HepG2 (cell line): ENCODE data around the gene HSF4. TPM values are rescaled to one million over a fixed set of nuclear protein-coding genes. Genes with fewer than 3 reads are reported as not detected.
A peak's percentile ranks its signal among the peaks of the same experiment; 100 is the strongest.

ENCODE experiments used
- ATF1 ChIP-seq: IDR thresholded peaks from 2 replicates; pipeline ENCODE4 v1.6.1; 2016; ENCODE audit warnings: mild to moderate bottlenecking, control low read depth
- ATF6 ChIP-seq: sonication (generic); formaldehyde crosslinking; conservative IDR thresholded peaks from 2 replicates; pipeline ENCODE4 v1.4.0; 2020; ENCODE audit warnings: missing genetic modification reagents
- CHCHD3 ChIP-seq: sonication (generic); formaldehyde crosslinking; IDR thresholded peaks from 2 replicates; pipeline ENCODE4 v1.8.0; 2022; ENCODE audit warnings: mild to moderate bottlenecking, missing genetic modification reagents, moderate library complexity
- ELF1 ChIP-seq: sonication (generic); formaldehyde crosslinking; IDR thresholded peaks from 2 replicates; pipeline ENCODE4 v1.4.0; 2020; ENCODE audit warnings: missing genetic modification reagents
- FOXO1 ChIP-seq: sonication (generic); formaldehyde crosslinking; IDR thresholded peaks from 2 replicates; pipeline ENCODE4 v1.4.0; 2020; ENCODE audit warnings: missing genetic modification reagents
- GFI1 ChIP-seq: sonication (generic); formaldehyde crosslinking; IDR thresholded peaks from 2 replicates; pipeline ENCODE4 v1.5.0; 2020; ENCODE audit warnings: missing genetic modification reagents, mild to moderate bottlenecking, borderline replicate concordance
- KDM4B ChIP-seq: sonication (generic); formaldehyde crosslinking; IDR thresholded peaks from 2 replicates; pipeline ENCODE4 v1.4.0; 2020; ENCODE audit warnings: missing genetic modification reagents
- MAFG ChIP-seq: sonication (generic); formaldehyde crosslinking; IDR thresholded peaks from 2 replicates; pipeline ENCODE4 v1.5.1; 2020; ENCODE audit warnings: mild to moderate bottlenecking, missing genetic modification reagents
- NFKBIZ ChIP-seq: IDR thresholded peaks from 2 replicates; pipeline ENCODE4 v1.6.1; 2018; ENCODE audit warnings: missing genetic modification reagents, missing compliant biosample characterization
- NR1H2 ChIP-seq: sonication (generic); formaldehyde crosslinking; IDR thresholded peaks from 2 replicates; pipeline ENCODE4 v1.8.1; 2022; ENCODE audit warnings: low read depth, missing genetic modification reagents, borderline replicate concordance
- ONECUT2 ChIP-seq: sonication (generic); formaldehyde crosslinking; IDR thresholded peaks from 2 replicates; pipeline ENCODE4 v1.4.0; 2020; ENCODE audit warnings: missing genetic modification reagents
- POLR2AphosphoS2 ChIP-seq: IDR thresholded peaks from 2 replicates; pipeline ENCODE4 v1.6.1; 2011; ENCODE audit warnings: low read depth, low read length, improper control_type of control experiment
- POLR2AphosphoS5 ChIP-seq: IDR thresholded peaks from 2 replicates; pipeline ENCODE4 v1.6.1; 2012; ENCODE audit warnings: low read depth, low read length
- RBAK ChIP-seq: sonication (generic); formaldehyde crosslinking; IDR thresholded peaks from 2 replicates; pipeline ENCODE4 v1.5.1; 2020; ENCODE audit warnings: mild to moderate bottlenecking, missing genetic modification reagents
- RORA ChIP-seq: sonication (generic); formaldehyde crosslinking; IDR thresholded peaks from 2 replicates; pipeline ENCODE4 v1.5.0; 2020; ENCODE audit warnings: mild to moderate bottlenecking, missing genetic modification reagents, moderate library complexity
- SIX4 ChIP-seq: sonication (generic); formaldehyde crosslinking; IDR thresholded peaks from 2 replicates; pipeline ENCODE4 v1.4.0; 2020; ENCODE audit warnings: missing genetic modification reagents
- SSRP1 ChIP-seq: IDR thresholded peaks from 2 replicates; pipeline ENCODE4 v1.6.1; 2016; ENCODE audit warnings: control low read depth
- TBX3 ChIP-seq: fragments of 450-650 bp; IDR thresholded peaks from 2 replicates; pipeline ENCODE4 v1.6.1; 2017; ENCODE audit warnings: antibody characterized with exemption, mild to moderate bottlenecking, inconsistent platforms, borderline replicate concordance
- TP53 ChIP-seq: sonication (generic); formaldehyde crosslinking; conservative IDR thresholded peaks from 2 replicates; pipeline ENCODE4 v1.4.0; 2020; ENCODE audit warnings: missing genetic modification reagents
- ZNF256 ChIP-seq: sonication (generic); formaldehyde crosslinking; conservative IDR thresholded peaks from 2 replicates; pipeline ENCODE4 v1.4.0; 2020; ENCODE audit warnings: missing genetic modification reagents
- ZNF432 ChIP-seq: sonication (generic); formaldehyde crosslinking; IDR thresholded peaks from 2 replicates; pipeline ENCODE4 v1.5.0; 2020; ENCODE audit warnings: missing genetic modification reagents, mild to moderate bottlenecking, borderline replicate concordance
- ZNF446 ChIP-seq: sonication (generic); formaldehyde crosslinking; IDR thresholded peaks from 2 replicates; pipeline ENCODE4 v1.5.0; 2020; ENCODE audit warnings: mild to moderate bottlenecking, missing genetic modification reagents
- ZNF773 ChIP-seq: sonication (generic); formaldehyde crosslinking; IDR thresholded peaks from 2 replicates; pipeline ENCODE4 v1.4.0; 2020; ENCODE audit warnings: missing genetic modification reagents, borderline replicate concordance
- ZSCAN31 ChIP-seq: sonication (generic); formaldehyde crosslinking; IDR thresholded peaks from 2 replicates; pipeline ENCODE4 v1.5.0; 2020; ENCODE audit warnings: low read depth, mild to moderate bottlenecking, missing genetic modification reagents
- polyA plus RNA-seq, 8 experiments: library from polyadenylated mRNA; depleted of rRNA in 3 of 8; stranded (reverse) in 7 of 8; unstranded in 1 of 8; fragments of >200 nt; fragmentation: Illumina TruSeq in 4 of 8; extraction: Trizol in 4 of 8; gene quantifications; 2 replicates each; pipeline versions ENCODE4 v1.2.1 to v1.2.3, GENCODE V29; 2011 to 2016; ENCODE audit warnings: low read depth in 4 of 8, missing spikeins in 1 of 8, mixed read lengths in 1 of 8; ENCODE audit not compliant: insufficient read depth in 1 of 8
- total RNA-seq, 5 experiments: library from RNA; depleted of rRNA; stranded (reverse); fragments of >200 nt; fragmentation: Illumina TruSeq; extraction: Trizol; gene quantifications; 2 replicates each; pipeline ENCODE4 v1.2.3, GENCODE V29; 2016; ENCODE audit warnings: low read depth in 1 of 5
- TF ChIP-seq, protein P1 (sequence below): sonication (generic); formaldehyde crosslinking; IDR thresholded peaks from 2 replicates; pipeline ENCODE4 v1.5.0; 2020; ENCODE audit warnings: mild to moderate bottlenecking, missing genetic modification reagents
- TF ChIP-seq, protein P2 (sequence below): sonication (generic); formaldehyde crosslinking; IDR thresholded peaks from 2 replicates; pipeline ENCODE4 v1.4.0; 2020; ENCODE audit warnings: mild to moderate bottlenecking, low read depth, missing genetic modification reagents

Gene HSF4
- total and polyA plus RNA-seq, 2 of the 13 experiments (the other 11 are each of a cell fraction or from before 2014, with no cell fraction given): 3.5 to 16.9 TPM

DNA sequence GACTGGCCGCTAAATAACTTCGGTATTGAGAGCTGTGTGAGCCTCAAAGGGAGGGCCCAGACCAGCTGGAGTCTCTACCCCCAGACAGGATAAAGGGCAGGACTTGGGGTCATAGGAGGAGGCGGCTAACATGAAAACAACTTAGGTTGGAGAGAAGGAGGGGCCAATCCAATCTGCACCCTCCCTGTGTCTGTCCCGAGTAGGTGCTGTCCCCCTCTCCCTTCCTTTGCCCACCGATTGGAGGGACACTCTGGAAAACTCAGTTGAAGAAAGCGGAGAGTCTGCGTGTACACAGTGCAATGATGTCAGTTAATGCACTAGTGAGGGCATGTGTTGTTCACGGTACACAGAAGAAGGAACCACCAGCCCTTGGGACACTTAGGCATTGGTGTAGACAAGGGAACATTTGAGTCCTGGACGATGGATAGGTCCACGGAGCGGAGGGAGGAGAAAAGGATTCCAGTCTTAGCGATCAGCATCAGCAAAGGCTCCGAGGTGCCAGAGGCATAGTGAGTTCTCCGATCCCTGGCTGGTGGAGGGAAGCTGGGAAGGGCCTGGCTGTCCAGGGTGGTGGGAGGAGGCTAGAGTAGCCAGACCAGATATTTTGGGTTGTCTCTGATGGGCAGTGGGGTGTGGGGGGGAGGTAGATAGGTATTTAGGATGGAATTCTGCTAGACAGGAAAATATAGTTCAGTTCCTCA, 6.6 kb downstream of the HSF4 start (continued):
- TF ChIP-seq KDM4B (CRISPR knock-in tag) (peak; percentile 22; the same call in 1 of the 2 replicates), ZNF432 (no peak), MAFG (CRISPR knock-in tag) (no peak), RBAK (CRISPR knock-in tag) (no peak), RORA (CRISPR knock-in tag) (no peak), ZSCAN31 (no peak), ZNF773 (0 out of 2 replicates have a peak, but pooled peaks have one; percentile 62), ZNF446 (CRISPR knock-in tag) (0 out of 2 replicates have a peak, but pooled peaks have one; percentile 69), GFI1 (CRISPR knock-in tag) (no peak; the same call in 1 of the 2 replicates), FOXO1 (CRISPR knock-in tag) (no peak), POLR2AphosphoS5 (no peak), TP53 (CRISPR knock-in tag) (0 out of 2 replicates have a peak, but pooled peaks have one; percentile 61), TBX3 (no peak), NR1H2 (CRISPR knock-in tag) (peak; percentile 68; the same call in 1 of the 2 replicates), NFKBIZ (CRISPR knock-in tag) (no peak), POLR2AphosphoS2 (no peak), ELF1 (CRISPR knock-in tag) (no peak), SIX4 (CRISPR knock-in tag) (no peak), ZNF256 (CRISPR knock-in tag) (no peak), ATF1 (CRISPR knock-in tag) (no peak), ONECUT2 (no peak), ATF6 (no peak), CHCHD3 (CRISPR knock-in tag) (no peak), SSRP1 (CRISPR knock-in tag) (no peak)
- TF ChIP-seq, protein P1, sequence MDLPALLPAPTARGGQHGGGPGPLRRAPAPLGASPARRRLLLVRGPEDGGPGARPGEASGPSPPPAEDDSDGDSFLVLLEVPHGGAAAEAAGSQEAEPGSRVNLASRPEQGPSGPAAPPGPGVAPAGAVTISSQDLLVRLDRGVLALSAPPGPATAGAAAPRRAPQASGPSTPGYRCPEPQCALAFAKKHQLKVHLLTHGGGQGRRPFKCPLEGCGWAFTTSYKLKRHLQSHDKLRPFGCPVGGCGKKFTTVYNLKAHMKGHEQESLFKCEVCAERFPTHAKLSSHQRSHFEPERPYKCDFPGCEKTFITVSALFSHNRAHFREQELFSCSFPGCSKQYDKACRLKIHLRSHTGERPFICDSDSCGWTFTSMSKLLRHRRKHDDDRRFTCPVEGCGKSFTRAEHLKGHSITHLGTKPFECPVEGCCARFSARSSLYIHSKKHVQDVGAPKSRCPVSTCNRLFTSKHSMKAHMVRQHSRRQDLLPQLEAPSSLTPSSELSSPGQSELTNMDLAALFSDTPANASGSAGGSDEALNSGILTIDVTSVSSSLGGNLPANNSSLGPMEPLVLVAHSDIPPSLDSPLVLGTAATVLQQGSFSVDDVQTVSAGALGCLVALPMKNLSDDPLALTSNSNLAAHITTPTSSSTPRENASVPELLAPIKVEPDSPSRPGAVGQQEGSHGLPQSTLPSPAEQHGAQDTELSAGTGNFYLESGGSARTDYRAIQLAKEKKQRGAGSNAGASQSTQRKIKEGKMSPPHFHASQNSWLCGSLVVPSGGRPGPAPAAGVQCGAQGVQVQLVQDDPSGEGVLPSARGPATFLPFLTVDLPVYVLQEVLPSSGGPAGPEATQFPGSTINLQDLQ (CRISPR knock-in tag): no peak
- TF ChIP-seq, protein P2, sequence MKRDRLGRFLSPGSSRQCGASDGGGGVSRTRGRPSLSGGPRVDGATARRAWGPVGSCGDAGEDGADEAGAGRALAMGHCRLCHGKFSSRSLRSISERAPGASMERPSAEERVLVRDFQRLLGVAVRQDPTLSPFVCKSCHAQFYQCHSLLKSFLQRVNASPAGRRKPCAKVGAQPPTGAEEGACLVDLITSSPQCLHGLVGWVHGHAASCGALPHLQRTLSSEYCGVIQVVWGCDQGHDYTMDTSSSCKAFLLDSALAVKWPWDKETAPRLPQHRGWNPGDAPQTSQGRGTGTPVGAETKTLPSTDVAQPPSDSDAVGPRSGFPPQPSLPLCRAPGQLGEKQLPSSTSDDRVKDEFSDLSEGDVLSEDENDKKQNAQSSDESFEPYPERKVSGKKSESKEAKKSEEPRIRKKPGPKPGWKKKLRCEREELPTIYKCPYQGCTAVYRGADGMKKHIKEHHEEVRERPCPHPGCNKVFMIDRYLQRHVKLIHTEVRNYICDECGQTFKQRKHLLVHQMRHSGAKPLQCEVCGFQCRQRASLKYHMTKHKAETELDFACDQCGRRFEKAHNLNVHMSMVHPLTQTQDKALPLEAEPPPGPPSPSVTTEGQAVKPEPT: peak; percentile 61; the same call in 1 of the 2 replicates
